GM23338 (cell line): ENCODE measurements around the gene DCTN5.

ENCODE experiments used
- EZH2 ChIP-seq: fragments of 200-600 bp; sonication (generic); IDR thresholded peaks from one replicate; pipeline ENCODE4 v1.8.0; 2017; ENCODE audit warnings: antibody characterized with exemption, mild to moderate bottlenecking, low read depth; ENCODE audit not compliant: unreplicated experiment
- POLR2AphosphoS5 ChIP-seq: IDR thresholded peaks from 2 replicates; pipeline ENCODE4 v1.6.1; 2016; ENCODE audit warnings: antibody characterized with exemption, low read depth
- TF ChIP-seq, protein P1 (sequence below), 2 experiments: fragments of 200-600 bp in 1 of 2; sonication (generic) in 1 of 2; conservative IDR thresholded peaks; 2 replicates each; pipeline versions ENCODE4 v1.5.1 to v1.6.1; 2016 to 2017; ENCODE audit warnings: antibody characterized with exemption in 2 of 2, low read depth in 2 of 2, mild to moderate bottlenecking in 2 of 2, moderate library complexity in 1 of 2
- TF ChIP-seq, protein P2 (sequence below): IDR thresholded peaks from one replicate; pipeline ENCODE4 v1.6.1; 2018; ENCODE audit warnings: antibody characterized with exemption; ENCODE audit not compliant: unreplicated experiment

DNA sequence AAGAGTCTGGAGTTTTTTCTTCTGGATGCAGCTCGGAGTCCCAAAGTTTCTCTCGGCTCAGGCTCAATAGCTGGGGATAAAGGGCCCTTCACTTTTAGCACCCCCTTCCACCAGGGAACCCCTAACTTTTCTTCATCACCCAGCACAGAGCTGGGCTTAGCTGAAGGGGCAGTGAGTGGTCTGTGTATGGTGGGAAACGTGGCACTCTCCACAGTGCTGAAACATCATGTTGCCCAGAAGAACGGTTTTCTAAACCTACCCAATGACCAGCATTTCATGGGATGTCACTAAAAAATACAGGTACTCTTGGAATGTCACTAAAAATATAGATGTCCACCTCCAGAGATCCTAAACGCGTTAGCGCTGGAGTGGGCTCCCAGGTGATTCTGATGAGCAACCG is 59.8 kb downstream of the DCTN5 start:
- TF ChIP-seq EZH2 (no peak), POLR2AphosphoS5 (no peak)
- TF ChIP-seq, protein P1, sequence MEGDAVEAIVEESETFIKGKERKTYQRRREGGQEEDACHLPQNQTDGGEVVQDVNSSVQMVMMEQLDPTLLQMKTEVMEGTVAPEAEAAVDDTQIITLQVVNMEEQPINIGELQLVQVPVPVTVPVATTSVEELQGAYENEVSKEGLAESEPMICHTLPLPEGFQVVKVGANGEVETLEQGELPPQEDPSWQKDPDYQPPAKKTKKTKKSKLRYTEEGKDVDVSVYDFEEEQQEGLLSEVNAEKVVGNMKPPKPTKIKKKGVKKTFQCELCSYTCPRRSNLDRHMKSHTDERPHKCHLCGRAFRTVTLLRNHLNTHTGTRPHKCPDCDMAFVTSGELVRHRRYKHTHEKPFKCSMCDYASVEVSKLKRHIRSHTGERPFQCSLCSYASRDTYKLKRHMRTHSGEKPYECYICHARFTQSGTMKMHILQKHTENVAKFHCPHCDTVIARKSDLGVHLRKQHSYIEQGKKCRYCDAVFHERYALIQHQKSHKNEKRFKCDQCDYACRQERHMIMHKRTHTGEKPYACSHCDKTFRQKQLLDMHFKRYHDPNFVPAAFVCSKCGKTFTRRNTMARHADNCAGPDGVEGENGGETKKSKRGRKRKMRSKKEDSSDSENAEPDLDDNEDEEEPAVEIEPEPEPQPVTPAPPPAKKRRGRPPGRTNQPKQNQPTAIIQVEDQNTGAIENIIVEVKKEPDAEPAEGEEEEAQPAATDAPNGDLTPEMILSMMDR (conservative IDR thresholded peaks at IDR 0.05; ENCODE audit: low read depth in 2 of 2), result no peak
- TF ChIP-seq, protein P2, sequence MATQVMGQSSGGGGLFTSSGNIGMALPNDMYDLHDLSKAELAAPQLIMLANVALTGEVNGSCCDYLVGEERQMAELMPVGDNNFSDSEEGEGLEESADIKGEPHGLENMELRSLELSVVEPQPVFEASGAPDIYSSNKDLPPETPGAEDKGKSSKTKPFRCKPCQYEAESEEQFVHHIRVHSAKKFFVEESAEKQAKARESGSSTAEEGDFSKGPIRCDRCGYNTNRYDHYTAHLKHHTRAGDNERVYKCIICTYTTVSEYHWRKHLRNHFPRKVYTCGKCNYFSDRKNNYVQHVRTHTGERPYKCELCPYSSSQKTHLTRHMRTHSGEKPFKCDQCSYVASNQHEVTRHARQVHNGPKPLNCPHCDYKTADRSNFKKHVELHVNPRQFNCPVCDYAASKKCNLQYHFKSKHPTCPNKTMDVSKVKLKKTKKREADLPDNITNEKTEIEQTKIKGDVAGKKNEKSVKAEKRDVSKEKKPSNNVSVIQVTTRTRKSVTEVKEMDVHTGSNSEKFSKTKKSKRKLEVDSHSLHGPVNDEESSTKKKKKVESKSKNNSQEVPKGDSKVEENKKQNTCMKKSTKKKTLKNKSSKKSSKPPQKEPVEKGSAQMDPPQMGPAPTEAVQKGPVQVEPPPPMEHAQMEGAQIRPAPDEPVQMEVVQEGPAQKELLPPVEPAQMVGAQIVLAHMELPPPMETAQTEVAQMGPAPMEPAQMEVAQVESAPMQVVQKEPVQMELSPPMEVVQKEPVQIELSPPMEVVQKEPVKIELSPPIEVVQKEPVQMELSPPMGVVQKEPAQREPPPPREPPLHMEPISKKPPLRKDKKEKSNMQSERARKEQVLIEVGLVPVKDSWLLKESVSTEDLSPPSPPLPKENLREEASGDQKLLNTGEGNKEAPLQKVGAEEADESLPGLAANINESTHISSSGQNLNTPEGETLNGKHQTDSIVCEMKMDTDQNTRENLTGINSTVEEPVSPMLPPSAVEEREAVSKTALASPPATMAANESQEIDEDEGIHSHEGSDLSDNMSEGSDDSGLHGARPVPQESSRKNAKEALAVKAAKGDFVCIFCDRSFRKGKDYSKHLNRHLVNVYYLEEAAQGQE, result peak; percentile 49
